Right lobe of liver (tissue), 6 donors: ENCODE measurements around the gene ALDH3B1. TPM values are rescaled to one million over a fixed set of nuclear protein-coding genes. Genes with fewer than 3 reads are reported as not detected.

Experiments used
- ATAC-seq, 4 donors: fragments of 200-7000 bp; cut with Tn5 transposase; one replicate each; pipeline ENCODE4 v1.9.1; 2020; ENCODE audit warnings: mild to moderate bottlenecking in 4 of 4, moderate library complexity in 4 of 4
- DNase-seq, 3 donors: peaks; one replicate each; pipeline ENCODE4 v3.0.0-alpha.2; 2020
- H3K27ac ChIP-seq, 3 donors: fragments of 200-600 bp; one replicate each; pipeline ENCODE4 v1.8.0; 2022
- H3K27me3 ChIP-seq, 2 donors: fragments of 200-600 bp; one replicate each; pipeline ENCODE4 v1.8.0; 2022
- H3K36me3 ChIP-seq, 4 donors: fragments of 200-600 bp; sonication (generic) in 1 of 4; one replicate each; pipeline versions ENCODE4 v1.5.1 to v1.8.0; 2017 to 2022; ENCODE audit warnings: control low read depth in 1 of 4
- H3K4me1 ChIP-seq, 4 donors: fragments of 200-600 bp; sonication (generic) in 1 of 4; one replicate each; pipeline versions ENCODE4 v1.5.1 to v1.8.0; 2017 to 2022; ENCODE audit warnings: control low read depth in 1 of 4
- H3K4me3 ChIP-seq, 3 donors: fragments of 200-600 bp; one replicate each; pipeline ENCODE4 v1.8.0; 2022
- H3K9me3 ChIP-seq, 4 donors: fragments of 200-600 bp; sonication (generic) in 1 of 4; one replicate each; pipeline versions ENCODE4 v1.5.1 to v1.8.0; 2017 to 2022; ENCODE audit warnings: control low read depth in 1 of 4
- POLR2A ChIP-seq: fragments of 450-650 bp; IDR thresholded peaks from one replicate; pipeline ENCODE4 v1.6.1; 2017; ENCODE audit warnings: antibody characterized with exemption, mild to moderate bottlenecking
- WGBS: methylation state at CpG from one replicate; pipeline ENCODE4 v1.1.6; 2018; ENCODE audit warnings: low coverage, low lambda C conversion rate; ENCODE audit not compliant: insufficient coverage; ENCODE audit errors: missing lambda C conversion rate; 5-methylcytosine and 5-hydroxymethylcytosine counted together
- intact Hi-C, 2 donors: fragments of 100-400 bp; cut with DNase I; formaldehyde crosslinking; loops; one replicate each; pipeline versions ENCODE4 v1.11.2 to v1.14.1; 2022
- total RNA-seq, 6 experiments: library from RNA; depleted of rRNA in 2 of 6; stranded (reverse); fragments of >200 nt in 2 of 6; fragmentation: NEBNext Ultra II Directional in 3 of 6; extraction: Animal tissue kit (Norgen Biotek cat#: 25700) in 3 of 6; gene quantifications; one replicate each; pipeline versions ENCODE4 v1.1.0 to v1.2.4, GENCODE V29; 2016 to 2023
- TF ChIP-seq, protein P1 (sequence below), 4 donors: fragments of 200-600 bp in 3 of 4; fragments of 450-650 bp in 1 of 4; IDR thresholded peaks; one replicate each; pipeline versions ENCODE4 v1.5.1 to v1.8.0; 2016 to 2022; ENCODE audit warnings: antibody characterized with exemption in 4 of 4, mild to moderate bottlenecking in 2 of 4
- donor health status: DM: no; HTN: yes; CAD: no.
- donor health status: DM: no; HTN: no; CAD: no.
- donor health status: DM: no; HTN: no; CAD: no.
- donor health status: DM: no; HTN: yes; CAD: no.
- donor health status: DM: no; HTN: yes; CAD: no.

Gene ALDH3B1
- total RNA-seq, 6 experiments from 2014 or later = 2.3 to 7.4 (median 4.4) TPM

DNA sequence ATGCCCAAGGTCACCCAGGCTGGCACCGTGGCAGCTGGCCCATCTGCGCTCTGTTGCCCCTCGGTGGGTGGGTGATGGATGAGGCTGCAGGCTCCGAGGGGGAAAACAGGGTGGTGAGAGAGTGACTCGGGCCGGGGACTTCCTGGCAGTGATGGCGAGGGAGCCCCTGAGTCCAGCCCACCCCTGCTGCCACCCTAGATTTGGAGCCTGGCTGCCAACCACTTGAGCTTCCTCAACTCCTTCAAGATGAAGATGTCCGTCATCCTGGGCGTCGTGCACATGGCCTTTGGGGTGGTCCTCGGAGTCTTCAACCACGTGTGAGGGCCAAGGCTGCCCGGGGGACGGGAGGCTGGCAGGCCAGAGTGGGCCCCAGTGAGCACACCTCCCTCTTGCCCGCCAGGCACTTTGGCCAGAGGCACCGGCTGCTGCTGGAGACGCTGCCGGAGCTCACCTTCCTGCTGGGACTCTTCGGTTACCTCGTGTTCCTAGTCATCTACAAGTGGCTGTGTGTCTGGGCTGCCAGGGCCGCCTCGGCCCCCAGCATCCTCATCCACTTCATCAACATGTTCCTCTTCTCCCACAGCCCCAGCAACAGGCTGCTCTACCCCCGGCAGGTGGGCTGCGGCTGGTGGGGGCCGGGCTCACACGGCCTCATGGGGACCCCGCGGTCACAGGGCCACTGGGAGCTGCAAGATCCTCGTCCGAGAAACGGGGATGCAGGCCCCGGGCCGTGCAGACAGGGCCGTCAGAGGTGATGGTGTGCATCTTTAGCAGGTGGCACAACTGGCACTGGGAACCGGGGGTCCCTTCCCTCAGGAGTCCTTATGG lies 38.8 kb downstream of the ALDH3B1 start:
- WGBS = 66% methylated on average over 5 of the region's 35 CpGs
- intact Hi-C loops = no loop called here

DNA sequence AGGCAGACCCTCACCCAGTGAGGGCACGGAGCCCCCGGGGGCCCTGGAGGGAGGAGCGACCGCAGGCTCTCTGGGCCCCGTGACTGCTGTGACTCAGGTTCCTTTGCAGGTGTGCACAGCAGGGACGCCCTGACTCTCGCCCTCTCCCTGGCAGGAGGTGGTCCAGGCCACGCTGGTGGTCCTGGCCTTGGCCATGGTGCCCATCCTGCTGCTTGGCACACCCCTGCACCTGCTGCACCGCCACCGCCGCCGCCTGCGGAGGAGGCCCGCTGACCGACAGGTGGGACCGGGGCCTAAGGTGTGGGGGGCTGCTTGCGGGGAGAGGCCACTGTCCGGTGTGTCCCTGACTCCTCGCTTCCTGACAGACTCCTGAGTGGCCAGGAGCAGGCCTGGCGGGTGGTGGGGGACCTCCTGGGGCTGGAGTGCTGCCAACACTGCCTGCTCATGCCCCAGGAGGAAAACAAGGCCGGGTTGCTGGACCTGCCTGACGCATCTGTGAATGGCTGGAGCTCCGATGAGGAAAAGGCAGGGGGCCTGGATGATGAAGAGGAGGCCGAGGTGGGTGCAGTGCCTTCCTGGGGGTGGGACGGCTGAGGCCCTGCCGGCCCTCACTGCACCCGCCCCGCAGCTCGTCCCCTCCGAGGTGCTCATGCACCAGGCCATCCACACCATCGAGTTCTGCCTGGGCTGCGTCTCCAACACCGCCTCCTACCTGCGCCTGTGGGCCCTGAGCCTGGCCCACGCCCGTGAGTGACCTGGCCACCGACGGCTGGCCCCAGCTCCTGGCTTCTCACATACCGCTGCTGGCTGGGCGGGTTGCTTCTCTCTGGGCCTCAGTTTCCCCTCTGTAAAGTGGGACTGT lies 39.6 kb downstream of the ALDH3B1 start:
- no peaks in the 10 kb centered on the region for H3K27me3 ChIP-seq
- ATAC-seq = no peak
- TF ChIP-seq, protein P1, sequence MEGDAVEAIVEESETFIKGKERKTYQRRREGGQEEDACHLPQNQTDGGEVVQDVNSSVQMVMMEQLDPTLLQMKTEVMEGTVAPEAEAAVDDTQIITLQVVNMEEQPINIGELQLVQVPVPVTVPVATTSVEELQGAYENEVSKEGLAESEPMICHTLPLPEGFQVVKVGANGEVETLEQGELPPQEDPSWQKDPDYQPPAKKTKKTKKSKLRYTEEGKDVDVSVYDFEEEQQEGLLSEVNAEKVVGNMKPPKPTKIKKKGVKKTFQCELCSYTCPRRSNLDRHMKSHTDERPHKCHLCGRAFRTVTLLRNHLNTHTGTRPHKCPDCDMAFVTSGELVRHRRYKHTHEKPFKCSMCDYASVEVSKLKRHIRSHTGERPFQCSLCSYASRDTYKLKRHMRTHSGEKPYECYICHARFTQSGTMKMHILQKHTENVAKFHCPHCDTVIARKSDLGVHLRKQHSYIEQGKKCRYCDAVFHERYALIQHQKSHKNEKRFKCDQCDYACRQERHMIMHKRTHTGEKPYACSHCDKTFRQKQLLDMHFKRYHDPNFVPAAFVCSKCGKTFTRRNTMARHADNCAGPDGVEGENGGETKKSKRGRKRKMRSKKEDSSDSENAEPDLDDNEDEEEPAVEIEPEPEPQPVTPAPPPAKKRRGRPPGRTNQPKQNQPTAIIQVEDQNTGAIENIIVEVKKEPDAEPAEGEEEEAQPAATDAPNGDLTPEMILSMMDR (IDR thresholded peaks at IDR 0.05) = no peak
- no peak overlapping the region for H3K27ac ChIP-seq
- H3K9me3 ChIP-seq = no peaks in the 10 kb centered on the region
- intact Hi-C loops = no loop called here
- DNase-seq = peak in 1 of 3 donors; percentile 23
- 83% methylated on average over 3 of the region's 40 CpGs for WGBS
- H3K4me1 ChIP-seq = no peaks in the 10 kb centered on the region
- peaks cover 0 to 9% (median 5%) of the 10 kb centered on the region in 4 donors for H3K36me3 ChIP-seq
- H3K4me3 ChIP-seq = no peak overlapping the region

More for the DNA sequence above, 38.8 kb downstream of the ALDH3B1 start:
- TF ChIP-seq, protein P1 (IDR thresholded peaks at IDR 0.05) = no peak
- TF ChIP-seq POLR2A = no peak
- H3K4me1 ChIP-seq = no peaks in the 10 kb centered on the region
- H3K27me3 ChIP-seq = no peaks in the 10 kb centered on the region
- H3K27ac ChIP-seq = no peak overlapping the region
- H3K4me3 ChIP-seq = no peak overlapping the region
- peaks cover 0 to 9% (median 5%) of the 10 kb centered on the region in 4 donors for H3K36me3 ChIP-seq
- no peaks in the 10 kb centered on the region for H3K9me3 ChIP-seq
- DNase-seq = no peak
- ATAC-seq = no peak

DNA sequence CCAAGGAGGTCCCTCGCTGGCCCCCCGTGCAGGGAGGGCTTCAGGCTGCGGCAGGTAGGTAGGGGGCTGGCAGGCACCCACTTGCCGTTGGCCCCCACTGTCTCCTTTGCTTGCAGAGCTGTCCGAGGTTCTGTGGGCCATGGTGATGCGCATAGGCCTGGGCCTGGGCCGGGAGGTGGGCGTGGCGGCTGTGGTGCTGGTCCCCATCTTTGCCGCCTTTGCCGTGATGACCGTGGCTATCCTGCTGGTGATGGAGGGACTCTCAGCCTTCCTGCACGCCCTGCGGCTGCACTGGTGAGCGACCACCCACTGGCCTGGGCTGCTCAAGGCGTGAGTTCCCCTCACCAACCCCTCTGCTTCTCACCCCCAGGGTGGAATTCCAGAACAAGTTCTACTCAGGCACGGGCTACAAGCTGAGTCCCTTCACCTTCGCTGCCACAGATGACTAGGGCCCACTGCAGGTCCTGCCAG lies 40.3 kb downstream of the ALDH3B1 start:
- no peaks in the 10 kb centered on the region for H3K4me1 ChIP-seq
- DNase-seq = no peak
- no CpG with 5 or more reads among the region's 18 CpGs for WGBS
- peaks cover 0 to 9% (median 5%) of the 10 kb centered on the region in 4 donors for H3K36me3 ChIP-seq
- TF ChIP-seq, protein P1 (IDR thresholded peaks at IDR 0.05) = no peak
- no peak for TF ChIP-seq POLR2A
- no peaks in the 10 kb centered on the region for H3K27me3 ChIP-seq
- no peaks in the 10 kb centered on the region for H3K9me3 ChIP-seq
- H3K27ac ChIP-seq = no peak overlapping the region
- H3K4me3 ChIP-seq = no peak overlapping the region
- no peak for ATAC-seq
- intact Hi-C loops = no loop called here

DNA sequence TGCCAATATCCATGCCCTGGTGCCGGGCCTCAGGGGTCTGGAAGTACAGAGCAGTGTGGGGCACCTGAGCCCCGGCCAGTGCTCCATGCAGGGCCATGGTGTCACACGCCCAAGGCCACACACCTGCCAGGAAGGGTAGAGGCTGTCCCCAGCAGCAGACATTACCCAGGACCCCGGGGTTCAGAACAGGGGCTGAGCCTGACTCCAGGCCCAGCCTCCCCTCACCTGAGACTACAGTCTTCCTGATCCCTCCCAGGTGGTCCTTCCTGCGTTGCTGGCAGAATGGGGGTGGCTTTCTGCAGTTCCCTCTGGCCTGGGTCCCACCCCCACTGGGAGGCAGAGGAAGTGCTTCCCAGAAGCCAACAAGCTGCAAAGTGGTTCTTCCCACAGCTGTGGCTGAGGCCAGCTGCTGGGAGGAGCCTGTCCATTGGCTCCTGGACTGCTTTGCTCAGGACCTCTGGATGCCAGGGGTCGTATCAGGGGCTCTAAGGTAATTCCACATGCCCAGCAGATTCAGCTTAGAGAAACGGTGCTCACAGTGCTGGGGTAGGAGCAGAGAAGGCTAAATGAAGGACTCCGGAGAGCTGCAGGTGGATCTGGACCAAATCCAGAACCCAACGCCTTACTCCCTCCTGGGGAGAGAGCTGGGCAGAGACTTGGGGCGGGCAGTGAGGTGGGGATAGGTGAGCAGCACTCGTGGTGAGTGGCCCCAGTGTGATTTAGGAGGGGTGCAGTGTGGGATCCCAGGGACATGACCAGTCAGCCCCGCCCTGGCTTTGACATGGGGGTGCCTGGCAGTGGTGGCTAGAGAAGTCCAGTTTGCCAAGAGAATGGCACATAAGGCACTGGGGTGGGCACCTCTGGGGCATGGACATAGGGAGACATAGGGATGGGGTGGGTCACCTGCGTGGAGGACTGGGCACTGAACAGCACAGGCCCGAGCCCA lies 41.3 kb downstream of the ALDH3B1 start:
- Histone ChIP-seq H3K27ac (no peak overlapping the region), H3K4me1 (no peaks in the 10 kb centered on the region), H3K36me3 (peaks cover 0 to 9% (median 5%) of the 10 kb centered on the region in 4 donors), H3K4me3 (no peak overlapping the region), H3K9me3 (no peaks in the 10 kb centered on the region), H3K27me3 (no peaks in the 10 kb centered on the region)
- 86% methylated on average over 6 of the region's 14 CpGs for WGBS
- peak in 1 of 4 donors; percentile 19 for ATAC-seq
- no peak for TF ChIP-seq POLR2A
- TF ChIP-seq, protein P1 (IDR thresholded peaks at IDR 0.05) = no peak
- intact Hi-C loops = no loop called here
- DNase-seq = no peak
